AG04449 (cell line): ENCODE results near the gene TRIO.

Experiments used
- CTCF ChIA-PET: fragments of 350-600 bp; formaldehyde crosslinking; extraction: SDS; loops from one replicate; lab custom pipeline; 2021; ENCODE audit warnings: antibody characterized with exemption; lab: Yijun Ruan, JAX
- POLR2A ChIA-PET: fragments of 400-600, 350-600 bp; formaldehyde crosslinking; extraction: SDS; loops from one replicate; lab custom pipeline; 2020; ENCODE audit warnings: antibody characterized with exemption, inconsistent platforms; lab: Yijun Ruan, JAX
- DNase-seq: peaks from one replicate; pipeline ENCODE4 v3.0.0-alpha.2; 2010; ENCODE audit warnings: low read depth, low spot score
- H3K4me3 ChIP-seq: 2 replicates; pipeline ENCODE4 v1.5.1; 2011; ENCODE audit warnings: low read depth, mild to moderate bottlenecking, control low read depth, low read length
- CTCF ChIP-seq: IDR thresholded peaks from one replicate; pipeline ENCODE4 v1.5.1; 2011; ENCODE audit warnings: mild to moderate bottlenecking, moderate library complexity, low read length, control low read depth, inconsistent platforms; ENCODE audit not compliant: insufficient read depth; ENCODE audit errors: missing control alignments

TRIO gene

DNA sequence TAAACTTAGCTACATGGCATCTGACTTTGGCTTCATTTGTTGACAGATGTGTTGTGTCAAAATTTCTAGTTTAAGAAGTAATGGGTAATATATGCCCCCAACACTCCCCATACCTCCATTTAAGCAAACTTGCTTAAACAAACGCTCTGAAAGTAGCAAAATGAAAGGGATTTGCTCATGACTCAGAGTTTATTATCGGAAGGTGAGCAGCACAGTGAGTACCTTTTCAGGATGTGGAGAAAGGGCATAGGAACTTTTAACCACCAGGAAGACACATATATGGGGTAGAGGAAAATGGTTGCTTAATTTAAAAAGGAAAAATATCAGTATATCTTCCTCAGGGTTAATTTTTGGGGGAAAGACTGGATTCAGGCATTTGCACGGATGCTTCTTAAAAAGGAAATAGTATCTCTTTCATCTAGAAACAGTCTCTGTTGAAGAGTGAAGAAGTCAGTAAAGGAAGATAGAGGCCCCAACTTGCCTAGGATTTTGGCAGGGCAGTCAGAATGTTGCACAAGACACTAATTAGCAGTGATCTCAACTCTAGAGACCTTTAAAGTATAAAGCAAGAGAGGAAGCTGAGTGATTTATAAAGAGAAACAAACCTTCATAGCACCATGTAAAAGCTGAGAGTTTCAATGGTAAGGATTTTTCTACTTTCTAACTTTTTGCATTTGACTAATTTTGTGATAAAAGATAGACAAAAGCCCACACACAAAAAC is 155.1 kb downstream of the TRIO start:
- no peak overlapping the region for H3K4me3 ChIP-seq
- TF ChIP-seq CTCF: no peak
- DNase-seq: peak; percentile 10
- CTCF ChIA-PET: interaction anchor here (2.7 kb wide), 1 partner anchor 28 kb away, joined by 20 read pairs; no protein-coding TSS in a partner anchor
- POLR2A ChIA-PET: no interaction called here

DNA sequence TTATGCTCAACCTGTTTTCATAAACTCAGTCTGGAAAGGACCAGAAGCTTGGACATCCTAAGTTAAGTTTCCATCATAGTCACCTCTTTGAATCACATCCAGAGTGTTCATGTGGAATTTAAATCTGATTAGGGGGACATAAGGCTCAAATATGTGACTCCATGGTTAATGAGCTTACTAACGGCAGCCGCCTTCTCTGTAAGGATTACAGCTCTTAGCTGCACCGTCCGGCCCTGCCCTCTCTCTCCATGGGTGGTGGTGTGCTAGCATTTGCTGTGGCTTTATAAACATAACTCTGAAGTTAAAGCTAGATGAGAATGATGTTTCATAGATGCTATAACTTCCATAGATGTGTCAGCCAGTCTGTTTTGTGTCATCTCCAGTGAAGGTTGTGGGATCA is 156.5 kb downstream of the TRIO start:
- TF ChIP-seq CTCF: no peak
- no peak for DNase-seq
- POLR2A ChIA-PET: no interaction called here
- CTCF ChIA-PET: interaction anchor here (1.1 to 2.4 kb wide), 2 partner anchors 29 to 52 kb away, joined by 3 to 10 read pairs; no protein-coding TSS in a partner anchor
- no peak overlapping the region for H3K4me3 ChIP-seq

- DNase-seq: no peak
- no peak overlapping the region for H3K4me3 ChIP-seq
- ChIA-PET POLR2A (no interaction called here), CTCF (interaction anchor here (1.6 to 2.4 kb wide), 3 partner anchors 16 to 158 kb away, joined by 3 to 10 read pairs (median 4); partner anchors contain the start of gene TRIO)
- no peak for TF ChIP-seq CTCF
Measured at GRCh38 chr5:14301186-14301585, 158.0 kb downstream of the TRIO start.

- ChIA-PET CTCF (interaction anchor here (1.6 kb wide), 1 partner anchor 14 kb away, joined by 3 read pairs; no protein-coding TSS in a partner anchor), POLR2A (no interaction called here)
- no peak overlapping the region for H3K4me3 ChIP-seq
- no peak for DNase-seq
- TF ChIP-seq CTCF: no peak
Measured at GRCh38 chr5:14302330-14302729, 159.2 kb downstream of the TRIO start.

DNA sequence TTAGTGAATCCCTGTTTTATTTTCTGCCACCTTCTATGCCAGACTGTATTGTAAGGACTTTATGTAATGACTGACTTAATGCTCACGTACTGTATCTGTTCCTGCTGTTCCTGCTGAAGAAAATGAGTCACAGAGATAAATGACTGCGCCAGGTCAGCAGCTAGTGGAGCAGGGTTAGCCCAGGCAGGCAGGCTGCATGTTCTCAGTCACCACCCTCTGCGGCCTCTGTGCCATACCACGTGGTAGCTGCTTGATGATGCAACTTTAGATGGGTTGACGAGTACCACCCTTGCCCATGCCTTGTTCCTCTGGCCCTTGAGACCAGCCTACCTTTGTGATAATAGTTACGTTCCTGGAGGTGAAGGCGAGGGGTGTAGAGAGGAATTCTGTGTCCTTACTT is 161.9 kb downstream of the TRIO start:
- ChIA-PET POLR2A (no interaction called here), CTCF (no interaction called here)
- no peak overlapping the region for H3K4me3 ChIP-seq
- no peak for TF ChIP-seq CTCF
- DNase-seq: peak; percentile 24

GRCh38 chr5:14306329-14306815 is 163.2 kb downstream of the TRIO start:
- CTCF ChIA-PET: no interaction called here
- POLR2A ChIA-PET: no interaction called here
- no peak for DNase-seq
- H3K4me3 ChIP-seq: no peak overlapping the region
- TF ChIP-seq CTCF: no peak
